Stimulated activated CD4-positive, alpha-beta T cell treated with anti-CD3 and anti-CD28 coated beads, TNF-alpha, amount 100 ng/mL, for 4 hours (primary cell): ENCODE results near the gene ST6GALNAC5.
A peak's percentile ranks its signal among the peaks of the same experiment; 100 is the strongest.
"Not testable (repeated sequence)": the region's sequence is repeated elsewhere in the genome, so short reads cannot be mapped to it uniquely, and the experiment has no call there.

Experiments used
- DNase-seq, 3 experiments: peaks; one replicate each; pipeline ENCODE4 v3.0.0-alpha.2; 2020; ENCODE audit warnings: low read depth in 3 of 3

ST6GALNAC5 gene

DNA sequence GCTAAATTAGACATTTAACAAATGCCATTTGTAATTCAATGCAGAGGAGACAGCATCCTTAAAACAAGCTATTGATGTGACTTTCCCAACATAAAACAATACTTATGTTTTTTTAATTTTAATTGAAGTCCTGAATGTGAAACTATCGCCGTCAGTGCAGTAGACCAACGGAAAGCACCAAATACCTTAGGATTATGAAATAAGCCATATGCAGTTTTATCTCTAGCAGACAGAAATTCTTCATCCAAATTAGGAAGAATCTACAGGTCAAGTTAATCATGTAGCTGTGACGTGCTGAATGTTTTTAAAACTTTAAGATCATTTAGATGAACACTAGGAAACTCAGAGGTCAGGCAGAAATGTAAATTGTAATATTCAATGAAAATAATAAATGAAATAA is 714 bp upstream of the ST6GALNAC5 start:
- no peak for DNase-seq

DNA sequence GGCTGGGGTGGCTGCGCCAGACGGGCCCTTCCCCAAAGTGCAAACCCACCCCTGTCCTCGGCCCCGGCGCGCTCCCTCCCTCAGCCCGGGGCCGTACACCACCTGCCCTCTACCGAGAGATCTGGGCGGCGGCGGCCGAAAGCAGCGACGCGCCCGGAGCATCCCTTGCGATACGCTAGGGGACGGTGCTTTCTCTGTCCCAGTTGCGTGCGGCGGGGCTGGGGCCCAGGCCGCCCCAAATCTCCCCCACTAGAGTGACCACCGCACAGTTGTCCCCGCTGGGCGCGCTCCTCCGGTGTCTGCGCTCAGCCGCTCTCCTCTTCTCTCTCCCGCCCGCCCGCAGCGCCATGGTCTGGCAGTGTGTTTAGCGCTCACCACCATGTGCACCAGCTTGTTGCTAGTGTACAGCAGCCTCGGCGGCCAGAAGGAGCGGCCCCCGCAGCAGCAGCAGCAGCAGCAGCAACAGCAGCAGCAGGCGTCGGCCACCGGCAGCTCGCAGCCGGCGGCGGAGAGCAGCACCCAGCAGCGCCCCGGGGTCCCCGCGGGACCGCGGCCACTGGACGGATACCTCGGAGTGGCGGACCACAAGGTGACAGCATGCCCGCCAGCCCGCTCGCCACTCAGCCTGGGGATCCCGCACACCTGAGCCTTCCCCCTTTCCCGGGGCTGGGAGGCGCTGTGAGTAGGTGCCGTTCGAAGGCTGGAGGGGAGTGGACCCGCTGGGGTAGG is 1.0 kb downstream of the ST6GALNAC5 start:
- DNase-seq = no peak

DNA sequence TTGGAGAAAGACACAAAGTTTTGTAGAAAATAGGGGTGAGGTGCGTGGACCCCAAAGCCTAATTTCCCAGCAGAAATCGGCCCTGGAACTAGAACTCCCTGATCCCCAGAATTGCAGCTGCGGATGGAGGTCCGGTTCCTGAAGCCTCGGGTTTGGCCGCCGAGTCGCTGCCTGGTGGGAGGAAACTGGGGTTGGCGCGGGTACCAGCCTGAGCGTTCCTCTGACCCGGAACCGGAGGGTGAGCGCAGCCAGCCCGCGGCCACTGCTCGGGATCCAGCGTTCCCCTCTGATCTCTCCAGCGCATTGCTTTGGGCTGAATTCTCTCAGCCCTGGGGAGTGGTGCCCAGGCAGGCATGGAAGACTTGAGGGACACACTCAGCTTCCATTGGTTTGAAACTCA is 1.6 kb downstream of the ST6GALNAC5 start:
- no peak for DNase-seq

DNA sequence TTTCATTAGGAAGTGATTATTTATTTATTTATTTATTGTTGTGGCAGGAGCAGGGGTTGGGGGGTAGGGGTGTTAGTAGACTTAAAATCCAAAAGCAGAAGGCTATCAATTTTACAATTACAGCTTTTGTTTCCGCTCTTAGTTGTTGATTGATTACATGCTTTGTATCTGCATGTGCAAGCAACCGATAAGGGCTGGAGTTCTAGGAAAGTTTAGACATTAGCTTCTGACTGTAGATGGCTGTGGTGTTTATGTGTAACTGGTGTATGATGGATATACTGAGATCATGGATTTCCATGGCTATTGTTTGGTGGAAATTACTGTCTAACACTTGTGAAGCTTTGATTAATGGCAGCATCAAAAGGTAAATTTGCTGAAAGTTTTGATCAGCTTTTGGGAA is 2.8 kb downstream of the ST6GALNAC5 start:
- no peak for DNase-seq

DNA sequence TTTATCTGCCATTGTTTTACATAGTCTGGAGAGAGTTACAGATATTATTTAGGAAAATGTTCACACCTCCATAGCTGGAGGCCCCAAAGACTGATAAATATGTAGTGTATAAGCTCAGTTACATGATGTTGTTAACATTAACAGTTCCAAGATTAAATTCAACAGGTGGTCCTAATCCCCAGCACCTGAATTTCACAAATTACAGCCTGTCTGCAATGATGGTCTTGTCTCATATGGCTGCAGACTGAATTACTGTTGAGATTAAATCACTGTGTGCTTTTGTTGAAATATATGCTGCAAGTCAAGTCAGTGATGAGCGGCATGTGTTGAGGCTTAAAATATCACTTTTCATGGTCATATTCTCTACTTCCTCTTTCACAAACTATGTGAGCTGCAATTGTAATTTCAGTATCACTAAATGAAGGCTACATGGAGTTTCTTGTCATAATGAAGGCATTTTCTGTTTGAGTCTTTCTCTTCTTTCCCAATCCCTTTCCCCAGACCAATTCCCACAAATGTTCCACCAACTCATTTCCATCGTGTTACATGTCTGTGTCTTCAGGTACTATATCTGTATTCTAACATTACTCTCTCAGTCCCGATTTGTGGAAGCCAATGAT is 4.2 kb downstream of the ST6GALNAC5 start:
- no peak for DNase-seq

DNA sequence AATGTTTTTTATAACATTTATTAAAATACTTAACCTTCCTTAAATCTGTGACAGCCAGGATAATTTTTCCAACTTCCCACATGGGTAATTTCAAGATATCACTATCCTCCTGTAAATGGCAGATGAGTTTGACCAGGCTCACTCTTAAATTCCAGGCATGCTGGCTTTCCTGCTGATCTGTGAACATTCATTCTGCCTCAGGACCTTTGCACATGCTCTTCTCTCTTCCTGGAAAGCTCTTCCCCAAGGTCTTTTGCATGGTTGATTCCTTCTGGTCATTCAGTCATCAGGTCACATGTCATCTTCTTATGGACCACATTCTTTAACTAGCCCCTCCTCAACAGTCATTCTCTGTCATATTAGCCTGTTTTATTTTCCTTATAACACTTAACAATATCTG is 5.7 kb downstream of the ST6GALNAC5 start:
- no peak for DNase-seq

DNA sequence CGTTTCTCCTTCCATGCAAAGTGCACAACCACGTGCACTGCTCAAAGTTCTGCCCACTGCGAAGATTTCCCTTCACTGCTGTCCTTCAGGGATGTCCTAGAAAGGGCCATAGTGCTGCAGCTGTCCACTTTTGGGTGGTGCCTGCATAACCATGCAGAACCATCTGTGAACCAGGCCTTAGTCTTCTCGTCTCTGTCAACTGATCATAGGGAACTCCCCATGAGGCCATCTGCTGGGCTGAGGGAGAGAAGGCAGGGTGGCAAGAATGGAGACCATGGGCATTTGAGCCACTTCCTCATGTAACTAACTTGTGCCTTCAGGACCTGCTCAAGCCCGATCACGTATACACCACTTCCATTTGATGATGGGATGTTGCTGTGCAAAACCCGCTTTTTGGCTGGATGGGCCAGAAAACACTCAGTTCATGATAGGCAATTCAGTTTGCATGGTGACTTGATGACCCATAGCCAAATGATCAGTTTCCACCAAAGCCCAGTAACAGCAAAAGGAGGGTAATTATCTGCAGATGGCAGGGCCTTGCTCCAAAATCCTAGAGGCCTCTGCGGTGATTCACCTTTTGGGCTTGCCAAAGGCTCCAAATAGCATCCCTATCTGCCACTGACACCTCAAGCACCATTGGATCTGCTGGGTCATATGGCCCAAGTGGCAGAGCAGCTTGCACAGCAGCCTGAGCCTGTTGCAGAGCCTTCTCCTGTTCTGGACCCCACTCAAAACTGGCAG is 9.5 kb downstream of the ST6GALNAC5 start:
- DNase-seq = no peak

DNA sequence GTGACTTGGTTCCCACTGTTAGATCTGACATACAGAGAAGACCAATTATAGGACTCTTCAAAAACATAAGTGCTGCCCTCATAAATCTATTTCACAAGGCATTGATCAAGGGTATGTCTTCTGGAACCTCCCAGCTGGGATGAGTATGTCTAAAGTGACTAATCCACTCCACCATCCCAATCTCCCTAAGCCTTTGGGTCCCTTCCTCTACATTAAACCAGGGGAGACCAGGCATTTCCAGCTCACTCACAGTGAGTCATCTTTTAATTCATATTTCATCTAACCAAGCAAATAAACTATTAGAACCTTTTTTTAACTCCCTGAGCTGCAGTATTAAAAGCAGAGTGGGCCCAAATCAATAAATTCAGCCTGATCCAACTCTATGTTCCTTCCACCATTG is 11.7 kb downstream of the ST6GALNAC5 start:
- DNase-seq = not testable (repeated sequence)

DNA sequence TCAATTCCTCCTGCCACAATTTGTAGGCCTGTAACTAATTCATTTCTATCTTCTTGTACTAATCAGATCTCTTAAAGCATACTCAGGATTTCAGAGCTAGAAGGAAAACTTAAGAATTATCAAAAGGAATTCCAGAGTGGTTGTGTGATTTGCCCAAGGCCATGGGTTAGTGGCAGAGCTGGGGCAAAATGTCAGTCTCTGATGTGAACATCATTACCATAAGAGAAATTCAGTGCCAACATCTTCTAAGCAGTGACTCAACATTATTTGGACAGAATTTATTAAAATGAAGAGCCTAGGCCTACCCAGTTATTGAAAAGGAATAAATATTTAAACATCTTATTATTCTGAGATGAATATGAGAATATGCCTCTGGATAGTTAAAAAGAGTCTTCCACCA is 14.5 kb downstream of the ST6GALNAC5 start:
- no peak for DNase-seq

DNA sequence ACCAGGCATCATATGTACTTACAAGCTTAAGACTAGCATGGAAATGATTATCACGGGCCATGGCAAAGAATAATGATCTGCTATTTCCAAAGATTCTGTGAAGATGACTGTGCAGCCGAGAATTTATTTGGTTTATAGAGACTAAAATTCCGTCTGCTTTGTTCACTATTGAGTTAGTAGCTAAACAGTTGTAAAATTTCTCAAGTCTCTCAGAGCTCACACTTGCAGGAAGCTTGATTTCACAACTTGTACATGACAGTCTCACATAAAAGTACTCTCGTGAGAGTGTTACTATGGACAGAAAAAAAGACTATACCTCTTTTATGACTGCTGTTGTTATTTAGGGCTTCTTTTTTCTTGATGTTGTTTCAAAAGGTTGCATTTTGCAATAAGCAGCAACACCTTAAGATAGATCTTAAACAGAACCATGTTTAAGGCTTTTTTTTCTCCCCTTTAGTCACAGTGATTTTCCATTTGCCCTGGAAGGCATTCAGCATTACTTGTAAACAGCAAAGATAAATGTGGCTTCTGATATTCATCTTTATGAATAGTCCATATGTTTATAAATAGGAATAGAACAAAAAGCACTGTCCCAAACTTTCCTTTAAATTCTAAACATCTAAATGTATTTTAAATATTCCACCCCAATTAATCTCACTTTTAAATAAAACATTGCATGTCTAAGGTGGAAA is 24.8 kb downstream of the ST6GALNAC5 start:
- no peak for DNase-seq

DNA sequence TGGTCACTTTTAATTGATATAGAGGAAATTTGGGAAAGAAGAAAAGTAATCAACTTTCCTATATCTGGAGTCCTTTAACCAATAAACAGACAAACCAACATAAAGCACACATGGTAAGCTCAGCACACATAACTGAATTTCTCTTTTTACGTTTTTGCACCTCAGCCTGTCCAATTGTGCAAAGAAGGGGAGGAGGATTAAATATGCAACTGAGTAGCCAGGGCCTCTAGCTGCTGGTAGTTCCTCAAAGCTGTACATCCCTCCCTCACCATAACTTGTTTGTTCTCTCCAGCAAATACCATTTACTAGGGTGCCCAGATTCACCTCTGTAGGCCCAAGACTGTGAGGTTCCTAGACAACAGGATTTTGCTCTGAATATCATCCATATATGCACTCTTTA is 25.4 kb downstream of the ST6GALNAC5 start:
- DNase-seq = no peak

DNA sequence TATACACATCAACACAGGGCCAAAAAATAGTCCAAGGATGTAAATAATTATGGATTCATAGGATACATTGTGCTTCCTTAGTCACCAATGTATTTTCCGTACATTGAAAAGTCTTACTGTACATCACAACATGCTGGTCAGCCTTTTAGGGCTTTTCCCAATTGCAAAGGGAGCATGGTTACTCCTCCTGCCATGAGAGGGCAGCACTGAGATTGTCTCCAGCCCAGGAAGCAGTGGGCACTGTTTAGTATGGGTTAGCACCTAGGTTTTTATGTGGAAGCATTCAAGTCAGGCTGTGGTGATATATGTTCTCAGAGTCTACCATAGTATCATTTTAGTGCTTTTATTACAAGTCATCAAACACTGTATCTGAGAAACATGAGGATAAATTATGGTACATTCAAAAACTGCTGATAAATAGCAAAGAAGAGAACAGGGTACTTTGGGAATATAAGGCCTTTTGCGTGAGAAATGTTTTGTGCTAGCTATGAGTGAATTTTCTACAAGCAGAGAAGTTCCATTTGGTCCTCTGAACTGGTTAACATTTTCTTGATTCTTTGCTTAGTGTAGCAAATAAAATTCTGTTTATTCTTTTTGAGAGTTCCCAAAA is 34.0 kb downstream of the ST6GALNAC5 start:
- DNase-seq = peak in 1 of 3 experiments; percentile 2

DNA sequence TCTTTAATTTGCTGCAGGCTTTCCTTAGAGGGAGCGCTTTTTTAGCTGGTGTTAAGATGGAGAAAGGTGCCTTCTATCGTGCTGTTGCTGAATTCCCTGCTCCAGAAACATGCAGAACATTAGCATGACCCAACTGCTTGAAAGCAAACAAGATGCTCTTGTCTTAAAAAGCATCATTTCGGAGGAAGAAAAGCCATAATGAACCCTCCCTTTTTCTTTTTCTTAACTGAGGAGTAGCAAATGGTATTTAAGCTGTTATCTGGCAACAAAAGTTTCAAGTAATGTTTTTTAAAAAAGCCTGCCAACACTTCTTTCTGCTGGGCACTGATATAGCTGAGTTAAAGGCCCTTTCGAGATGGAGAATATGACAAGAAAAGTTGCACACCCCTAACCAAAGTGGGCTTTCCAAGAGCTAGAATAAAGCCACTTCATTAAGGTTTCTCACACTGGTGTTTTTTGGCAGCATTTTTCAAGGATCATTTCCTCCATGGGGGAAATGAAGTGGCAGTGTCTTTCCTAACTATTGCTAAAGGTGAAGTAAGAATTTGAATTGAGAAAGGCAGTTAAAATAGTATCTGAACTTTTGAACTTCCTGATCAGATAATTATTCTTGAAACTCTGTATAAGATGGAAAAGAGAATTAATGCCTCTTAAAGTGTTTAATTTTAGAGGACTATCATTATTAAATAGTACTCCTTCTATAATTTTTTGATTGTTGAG is 38.8 kb downstream of the ST6GALNAC5 start:
- DNase-seq = no peak

DNA sequence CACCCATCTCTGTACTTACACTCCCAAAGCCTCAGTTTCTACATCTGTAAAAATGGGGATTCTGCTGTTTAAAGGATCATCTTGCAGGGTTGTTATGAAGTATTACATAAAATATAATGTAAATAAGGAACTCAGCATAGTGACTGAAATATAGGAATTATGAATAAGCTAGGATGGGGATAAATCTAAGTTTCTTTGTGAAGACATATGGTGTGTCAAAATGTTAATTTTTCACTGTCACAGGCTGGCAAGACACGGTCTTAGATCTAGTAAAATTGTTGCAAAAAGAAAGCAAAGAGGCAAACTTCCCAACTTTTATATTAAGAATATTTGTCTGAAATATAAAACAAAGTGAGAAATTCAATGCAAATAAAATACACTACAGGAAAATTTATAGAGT is 42.0 kb downstream of the ST6GALNAC5 start:
- no peak for DNase-seq

DNA sequence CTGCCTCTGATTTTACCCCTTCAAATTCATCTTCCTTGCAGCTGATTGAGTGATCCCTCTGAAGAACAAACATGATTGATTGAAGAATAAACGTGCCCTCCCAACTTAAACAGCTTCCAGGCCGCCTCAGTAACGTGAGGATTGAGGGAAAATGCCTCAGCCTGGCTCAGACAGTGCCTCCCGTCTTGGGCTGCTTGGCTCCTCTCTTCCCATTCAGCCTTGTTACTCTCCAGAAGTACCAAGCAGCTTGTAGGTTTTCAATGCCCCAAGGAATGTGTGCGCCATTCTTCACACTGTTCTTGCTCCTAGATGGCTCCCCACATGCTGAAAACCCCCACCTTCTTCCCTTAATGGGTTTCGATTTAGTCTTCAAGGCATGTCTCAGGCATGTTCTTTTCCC is 51.8 kb downstream of the ST6GALNAC5 start:
- DNase-seq = no peak

DNA sequence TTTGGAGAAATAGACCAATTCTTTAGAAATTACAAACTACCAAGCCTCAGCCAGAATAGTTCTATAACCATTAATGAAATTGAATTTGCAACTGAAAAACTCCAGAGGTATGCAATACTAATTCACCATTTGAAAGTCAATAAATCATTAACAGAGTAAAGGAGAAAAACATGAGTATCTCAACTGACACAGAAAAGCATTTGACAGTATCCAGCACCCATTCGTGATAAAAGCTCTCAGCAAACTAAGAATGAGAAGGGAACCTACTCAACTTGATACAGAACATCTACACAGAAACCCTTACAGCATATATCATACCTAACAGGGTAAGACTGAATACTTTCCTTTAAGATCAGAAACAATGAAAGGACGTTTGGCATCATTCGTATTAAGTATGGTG is 54.3 kb downstream of the ST6GALNAC5 start:
- DNase-seq = no peak

DNA sequence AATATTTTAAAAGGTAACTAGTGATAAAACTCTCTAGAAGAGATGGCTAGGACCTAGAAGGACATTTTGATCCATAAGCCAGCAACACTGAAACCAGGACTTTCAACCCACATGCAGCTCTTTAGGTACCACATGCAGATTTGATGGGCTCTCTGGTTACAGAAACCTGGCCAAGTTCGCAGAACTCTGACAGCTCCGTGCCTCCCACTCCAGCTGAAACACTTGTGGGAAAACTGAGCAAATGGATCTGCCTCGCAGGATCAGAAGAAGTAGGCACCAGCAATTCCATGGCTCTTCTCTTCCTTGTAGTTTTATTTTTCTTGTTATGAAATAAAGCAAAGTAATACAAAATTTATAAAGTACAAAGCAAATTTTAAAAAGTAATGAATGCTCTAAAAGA is 58.5 kb downstream of the ST6GALNAC5 start:
- no peak for DNase-seq

DNA sequence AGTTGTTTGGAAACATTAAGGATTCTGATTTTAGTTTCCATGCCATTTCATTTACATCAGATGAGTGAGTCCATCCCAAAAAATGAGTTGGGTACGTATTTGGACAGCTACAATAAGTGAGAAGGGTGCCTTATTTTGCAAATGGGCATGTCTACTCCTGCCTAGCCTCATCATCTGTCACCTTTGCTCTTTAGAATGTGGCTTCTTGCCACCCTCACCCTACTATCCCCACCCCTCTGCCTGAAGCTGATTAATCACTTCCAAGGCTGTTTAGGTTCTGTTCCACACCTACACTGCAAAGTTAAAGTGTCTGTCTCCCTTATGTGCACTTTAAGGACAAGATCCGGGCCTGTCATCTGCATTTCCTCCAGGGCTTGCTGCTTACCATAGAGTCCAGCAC is 61.2 kb downstream of the ST6GALNAC5 start:
- no peak for DNase-seq

DNA sequence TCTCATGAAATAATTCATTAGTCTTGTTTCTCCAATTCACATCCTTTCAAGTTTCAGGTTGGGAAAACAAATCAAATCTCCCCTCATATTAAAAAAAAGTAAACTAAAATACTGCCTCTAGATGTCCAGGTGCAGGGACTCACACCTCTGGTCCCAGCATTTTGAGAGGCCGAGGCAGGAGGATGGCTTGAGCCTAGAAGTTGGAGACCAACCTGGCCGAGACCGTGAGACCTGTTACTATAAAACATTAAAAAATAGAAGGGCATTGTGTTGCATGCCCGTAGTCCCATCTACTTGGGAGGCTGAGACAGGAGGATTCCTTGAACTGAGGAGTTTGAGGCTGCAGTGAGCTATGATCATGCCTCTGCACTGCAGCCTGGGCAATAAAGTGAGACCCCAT is 61.9 kb downstream of the ST6GALNAC5 start:
- DNase-seq = no peak

DNA sequence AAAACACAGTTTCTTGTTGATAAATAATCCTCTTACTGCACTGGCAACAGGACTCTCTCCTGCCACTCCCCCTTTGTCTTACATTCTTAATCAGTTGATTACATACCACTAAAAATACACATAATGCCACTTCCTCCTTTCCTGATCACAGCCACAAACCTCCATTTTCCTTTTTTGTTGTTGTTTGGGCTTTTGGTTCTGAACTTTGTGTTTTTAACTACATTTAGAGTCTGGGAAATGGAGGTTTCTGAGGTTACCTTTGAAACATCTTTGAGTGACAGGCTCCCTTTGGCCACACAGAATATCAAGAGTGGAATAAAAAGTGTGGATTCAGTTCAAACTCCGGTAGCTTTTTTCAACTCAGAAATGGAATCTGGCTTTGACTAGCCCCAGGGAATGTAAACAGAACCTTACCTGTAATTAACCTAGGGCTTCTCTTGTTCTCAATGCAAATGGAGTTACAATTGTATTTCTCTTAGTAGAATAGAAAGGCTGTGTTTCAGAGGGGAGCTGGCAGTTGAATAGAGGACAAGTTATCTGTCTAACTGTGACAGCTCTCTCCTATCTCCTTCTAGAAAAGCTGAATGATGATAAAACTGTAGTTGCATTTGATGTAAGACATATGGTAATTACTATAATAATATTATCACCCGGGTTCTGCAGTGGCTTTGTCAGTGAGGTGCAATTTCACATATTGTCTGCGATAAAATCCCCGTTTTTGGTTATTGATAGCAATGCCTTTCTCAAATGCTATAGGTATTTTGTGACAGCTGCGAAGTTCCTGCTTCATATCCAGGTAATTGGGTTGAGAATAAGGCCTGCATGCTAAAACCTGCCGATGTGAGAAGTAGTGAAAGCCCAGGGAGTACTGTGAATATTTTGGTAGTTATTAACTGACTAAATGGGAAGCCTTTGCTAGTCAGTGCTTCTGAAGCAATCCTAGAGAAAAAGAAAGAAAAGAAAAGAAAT is 66.9 kb downstream of the ST6GALNAC5 start:
- DNase-seq = no peak
